ENCODE results near the gene FGA. TPM values are rescaled to one million over a fixed set of nuclear protein-coding genes. Genes with fewer than 3 reads are reported as not detected.

FGA gene
- total and polyA plus RNA-seq, 2 donors from 2014 or later: 5.3 to 6.1 TPM

GRCh38 chr4:154618708-154619315 is 28.3 kb upstream of the FGA start:
- H3K27me3 ChIP-seq (ENCODE audit: control insufficient read depth, insufficient read depth, low read length): no peaks in the 10 kb centered on the region
- no peaks in the 10 kb centered on the region for H3K9me3 ChIP-seq (ENCODE audit: control insufficient read depth in 2 of 3, insufficient read depth in 1 of 3, low read length in 3 of 3)
- H3K9ac ChIP-seq (ENCODE audit: low read length in 3 of 3): no peak overlapping the region
- no peaks in the 10 kb centered on the region for H3K4me1 ChIP-seq (ENCODE audit: control insufficient read depth in 2 of 3, insufficient read depth in 2 of 3, low read depth in 1 of 3, low read length in 3 of 3)
- no peak overlapping the region for H3K27ac ChIP-seq (ENCODE audit: low read depth in 2 of 2, low read length in 2 of 2)
- H3K4me3 ChIP-seq (ENCODE audit: low read length in 3 of 3): no peak overlapping the region
- FAIRE-seq: peak; percentile 67
- H3K36me3 ChIP-seq (ENCODE audit: control insufficient read depth in 2 of 3, insufficient read depth in 3 of 3, low read length in 3 of 3): no peaks in the 10 kb centered on the region
- DNase-seq: peak in 3 of 5 donors; percentile 45 to 62 (median 52)
- intact Hi-C loops (cut with DNase I): no loop called here
- peak; percentile 59 for TF ChIP-seq CTCF (IDR thresholded peaks at IDR 0.05; ENCODE audit: borderline replicate concordance, extremely low read depth, insufficient read depth)

- Histone ChIP-seq H3K9ac (ENCODE audit: low read length in 3 of 3) (no peak overlapping the region), H3K9me3 (ENCODE audit: control insufficient read depth in 2 of 3, insufficient read depth in 1 of 3, low read length in 3 of 3) (no peaks in the 10 kb centered on the region), H3K27me3 (ENCODE audit: control insufficient read depth, insufficient read depth, low read length) (no peaks in the 10 kb centered on the region), H3K27ac (ENCODE audit: low read depth in 2 of 2, low read length in 2 of 2) (no peak overlapping the region), H3K4me3 (ENCODE audit: low read length in 3 of 3) (no peak overlapping the region), H3K4me1 (ENCODE audit: control insufficient read depth in 2 of 3, insufficient read depth in 2 of 3, low read depth in 1 of 3, low read length in 3 of 3) (no peaks in the 10 kb centered on the region), H3K36me3 (ENCODE audit: control insufficient read depth in 2 of 3, insufficient read depth in 3 of 3, low read length in 3 of 3) (no peaks in the 10 kb centered on the region)
- intact Hi-C loops (cut with DNase I): no loop called here
- DNase-seq: no peak
- FAIRE-seq: no peak
- no peak for TF ChIP-seq CTCF (IDR thresholded peaks at IDR 0.05; ENCODE audit: borderline replicate concordance, extremely low read depth, insufficient read depth)
Observed at GRCh38 chr4:154617820-154618317, 27.3 kb upstream of the FGA start.

- Histone ChIP-seq H3K4me3 (ENCODE audit: low read length in 3 of 3) (peak overlapping the region in 1 of 3 donors; percentile 9), H3K9ac (ENCODE audit: low read length in 3 of 3) (no peak overlapping the region), H3K9me3 (ENCODE audit: control insufficient read depth in 2 of 3, insufficient read depth in 1 of 3, low read length in 3 of 3) (no peaks in the 10 kb centered on the region), H3K27me3 (ENCODE audit: control insufficient read depth, insufficient read depth, low read length) (no peaks in the 10 kb centered on the region), H3K4me1 (ENCODE audit: control insufficient read depth in 2 of 3, insufficient read depth in 2 of 3, low read depth in 1 of 3, low read length in 3 of 3) (no peaks in the 10 kb centered on the region), H3K36me3 (ENCODE audit: control insufficient read depth in 2 of 3, insufficient read depth in 3 of 3, low read length in 3 of 3) (no peaks in the 10 kb centered on the region), H3K27ac (ENCODE audit: low read depth in 2 of 2, low read length in 2 of 2) (no peak overlapping the region)
- DNase-seq (peak in 1 of 5 donors; percentile 4), FAIRE-seq (no peak)
- intact Hi-C loops (cut with DNase I): no loop called here
- TF ChIP-seq CTCF (IDR thresholded peaks at IDR 0.05; ENCODE audit: borderline replicate concordance, extremely low read depth, insufficient read depth): no peak
Observed at GRCh38 chr4:154616731-154617130, 26.2 kb upstream of the FGA start.

Measured in kidney (tissue), 14 donors.